Hepatocyte (in vitro differentiated cells): ENCODE data around the gene LAMP1.

Experiments used
- EZH2 ChIP-seq: fragments of 200-600 bp; sonication (generic); IDR thresholded peaks from 2 replicates; pipeline ENCODE4 v1.6.1; 2016; ENCODE audit warnings: antibody characterized with exemption, mild to moderate bottlenecking, borderline replicate concordance
- EZH2phosphoT487 ChIP-seq: fragments of 200-600 bp; sonication (generic); IDR thresholded peaks from one replicate; pipeline ENCODE4 v1.6.1; 2018; ENCODE audit warnings: antibody characterized with exemption, mild to moderate bottlenecking, low read depth, moderate library complexity; ENCODE audit not compliant: unreplicated experiment, severe bottlenecking
- TF ChIP-seq, protein P1 (sequence below): fragments of 200-600 bp; sonication (generic); IDR thresholded peaks from 2 replicates; pipeline ENCODE4 v1.5.1; 2016; ENCODE audit warnings: antibody characterized with exemption, mild to moderate bottlenecking; ENCODE audit not compliant: poor library complexity

GRCh38 chr13:113315992-113316391 lies 19.0 kb downstream of the LAMP1 start:
- TF ChIP-seq, protein P1, sequence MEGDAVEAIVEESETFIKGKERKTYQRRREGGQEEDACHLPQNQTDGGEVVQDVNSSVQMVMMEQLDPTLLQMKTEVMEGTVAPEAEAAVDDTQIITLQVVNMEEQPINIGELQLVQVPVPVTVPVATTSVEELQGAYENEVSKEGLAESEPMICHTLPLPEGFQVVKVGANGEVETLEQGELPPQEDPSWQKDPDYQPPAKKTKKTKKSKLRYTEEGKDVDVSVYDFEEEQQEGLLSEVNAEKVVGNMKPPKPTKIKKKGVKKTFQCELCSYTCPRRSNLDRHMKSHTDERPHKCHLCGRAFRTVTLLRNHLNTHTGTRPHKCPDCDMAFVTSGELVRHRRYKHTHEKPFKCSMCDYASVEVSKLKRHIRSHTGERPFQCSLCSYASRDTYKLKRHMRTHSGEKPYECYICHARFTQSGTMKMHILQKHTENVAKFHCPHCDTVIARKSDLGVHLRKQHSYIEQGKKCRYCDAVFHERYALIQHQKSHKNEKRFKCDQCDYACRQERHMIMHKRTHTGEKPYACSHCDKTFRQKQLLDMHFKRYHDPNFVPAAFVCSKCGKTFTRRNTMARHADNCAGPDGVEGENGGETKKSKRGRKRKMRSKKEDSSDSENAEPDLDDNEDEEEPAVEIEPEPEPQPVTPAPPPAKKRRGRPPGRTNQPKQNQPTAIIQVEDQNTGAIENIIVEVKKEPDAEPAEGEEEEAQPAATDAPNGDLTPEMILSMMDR = no peak
- TF ChIP-seq EZH2 = no peak
- TF ChIP-seq EZH2phosphoT487 = no peak
